ENCODE measurements around the gene SERPINC1.
"Not testable (repeated sequence)": the region's sequence is repeated elsewhere in the genome, so short reads cannot be mapped to it uniquely, and the experiment has no call there.

SERPINC1 gene

GRCh38 chr1:173893611-173894010 lies 23.5 kb downstream of the SERPINC1 start:
- DNase-seq (ENCODE audit: low read depth in 2 of 2), result no peak

GRCh38 chr1:173889885-173890284 lies 27.2 kb downstream of the SERPINC1 start:
- no peak for DNase-seq (ENCODE audit: low read depth in 2 of 2)

GRCh38 chr1:173888749-173889148 lies 28.4 kb downstream of the SERPINC1 start:
- DNase-seq (ENCODE audit: low read depth in 2 of 2), result no peak

GRCh38 chr1:173887627-173888026 lies 29.5 kb downstream of the SERPINC1 start:
- no peak for DNase-seq (ENCODE audit: low read depth in 2 of 2)

- no peak for DNase-seq (ENCODE audit: low read depth in 2 of 2)
These were observed 30.1 kb downstream of the SERPINC1 start for GRCh38 chr1:173886746-173887611.

GRCh38 chr1:173884701-173885100 lies 32.4 kb downstream of the SERPINC1 start:
- no peak for DNase-seq (ENCODE audit: low read depth in 2 of 2)

- DNase-seq (ENCODE audit: low read depth in 2 of 2), result not testable (repeated sequence)
These were observed 36.0 kb downstream of the SERPINC1 start for GRCh38 chr1:173881117-173881516.

GRCh38 chr1:173878251-173878650 lies 38.9 kb downstream of the SERPINC1 start:
- DNase-seq (ENCODE audit: low read depth in 2 of 2), result no peak

GRCh38 chr1:173876732-173877131 lies 40.4 kb downstream of the SERPINC1 start:
- DNase-seq (ENCODE audit: low read depth in 2 of 2), result no peak

- no peak for DNase-seq (ENCODE audit: low read depth in 2 of 2)
These were observed 45.6 kb downstream of the SERPINC1 start for GRCh38 chr1:173871500-173871899.

- no peak for DNase-seq (ENCODE audit: low read depth in 2 of 2)
These were observed 46.0 kb downstream of the SERPINC1 start for GRCh38 chr1:173871091-173871490.

- DNase-seq (ENCODE audit: low read depth in 2 of 2), result no peak
These were observed 46.7 kb downstream of the SERPINC1 start for GRCh38 chr1:173870252-173871075.

GRCh38 chr1:173869021-173869359 lies 48.1 kb downstream of the SERPINC1 start:
- no peak for DNase-seq (ENCODE audit: low read depth in 2 of 2)

GRCh38 chr1:173868266-173869020 lies 48.7 kb downstream of the SERPINC1 start, which contains the start of gene ZBTB37:
Gene ZBTB37, plus strand, starts transcription at chr1:173868380. Its CDS starts 1,846 bp downstream, at chr1:173870226.
- DNase-seq (ENCODE audit: low read depth in 2 of 2), result peak; percentile 84 to 89

GRCh38 chr1:173867753-173868265 lies 49.3 kb downstream of the SERPINC1 start, which contains the start of gene GAS5:
Gene GAS5, minus strand, starts transcription at chr1:173867989.
- DNase-seq (ENCODE audit: low read depth in 2 of 2), result peak; percentile 99

- DNase-seq (ENCODE audit: low read depth in 2 of 2), result peak in 1 of 2 donors; percentile 27
These were observed 49.9 kb downstream of the SERPINC1 start for GRCh38 chr1:173867141-173867752.

GRCh38 chr1:173866413-173867115 lies 50.6 kb downstream of the SERPINC1 start:
- no peak for DNase-seq (ENCODE audit: low read depth in 2 of 2)

GRCh38 chr1:173865468-173866164 lies 51.5 kb downstream of the SERPINC1 start:
- DNase-seq (ENCODE audit: low read depth in 2 of 2), result no peak

GRCh38 chr1:173864179-173864867 lies 52.8 kb downstream of the SERPINC1 start:
- no peak for DNase-seq (ENCODE audit: low read depth in 2 of 2)

Measured in activated CD8-positive, alpha-beta memory T cell treated with anti-CD3 and anti-CD28 coated beads for 4 hours (primary cell).